ENCODE measurements around the gene RIMBP2.

The RIMBP2 gene

DNA sequence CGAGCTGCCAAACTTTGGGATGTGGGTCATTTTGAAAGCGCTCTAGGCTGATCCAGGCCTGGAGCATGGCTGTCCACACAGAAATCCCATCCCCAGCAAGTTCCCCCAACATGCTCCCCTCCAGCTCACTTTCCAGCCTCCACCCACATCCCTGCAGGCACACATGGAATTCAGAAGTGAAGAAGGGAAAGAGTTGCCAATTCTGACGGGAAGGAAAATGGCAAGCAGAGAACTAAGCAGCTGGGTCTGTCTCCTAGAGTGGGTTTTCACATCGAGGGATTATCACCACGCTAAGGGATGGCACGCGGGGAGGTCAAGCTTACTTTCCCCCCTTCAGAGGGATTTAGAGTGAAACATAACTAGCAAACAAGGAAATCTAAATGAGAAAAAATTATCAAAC is 142.3 kb downstream of the RIMBP2 start:
- DNase-seq (ENCODE audit: low read depth in 1 of 2, low spot score in 1 of 2): no peak
- Histone ChIP-seq H3K27ac (replicated peaks) (no peak overlapping the region), H3K27me3 (ENCODE audit: insufficient read depth, poor library complexity, severe bottlenecking) (no peaks in the 10 kb centered on the region), H3K4me3 (replicated peaks; ENCODE audit: insufficient read depth, low read length) (no peak overlapping the region)
- TF ChIP-seq GABPA (IDR thresholded peaks at IDR 0.05; ENCODE audit: low read depth) (no peak), SPI1 (IDR thresholded peaks at IDR 0.05; ENCODE audit: borderline replicate concordance, low read depth) (no peak), POLR2AphosphoS5 (IDR thresholded peaks at IDR 0.05; ENCODE audit: low read depth) (no peak), CTCF (IDR thresholded peaks at IDR 0.05; ENCODE audit: insufficient read depth, low read length) (no peak)
- TF ChIP-seq, protein P1, sequence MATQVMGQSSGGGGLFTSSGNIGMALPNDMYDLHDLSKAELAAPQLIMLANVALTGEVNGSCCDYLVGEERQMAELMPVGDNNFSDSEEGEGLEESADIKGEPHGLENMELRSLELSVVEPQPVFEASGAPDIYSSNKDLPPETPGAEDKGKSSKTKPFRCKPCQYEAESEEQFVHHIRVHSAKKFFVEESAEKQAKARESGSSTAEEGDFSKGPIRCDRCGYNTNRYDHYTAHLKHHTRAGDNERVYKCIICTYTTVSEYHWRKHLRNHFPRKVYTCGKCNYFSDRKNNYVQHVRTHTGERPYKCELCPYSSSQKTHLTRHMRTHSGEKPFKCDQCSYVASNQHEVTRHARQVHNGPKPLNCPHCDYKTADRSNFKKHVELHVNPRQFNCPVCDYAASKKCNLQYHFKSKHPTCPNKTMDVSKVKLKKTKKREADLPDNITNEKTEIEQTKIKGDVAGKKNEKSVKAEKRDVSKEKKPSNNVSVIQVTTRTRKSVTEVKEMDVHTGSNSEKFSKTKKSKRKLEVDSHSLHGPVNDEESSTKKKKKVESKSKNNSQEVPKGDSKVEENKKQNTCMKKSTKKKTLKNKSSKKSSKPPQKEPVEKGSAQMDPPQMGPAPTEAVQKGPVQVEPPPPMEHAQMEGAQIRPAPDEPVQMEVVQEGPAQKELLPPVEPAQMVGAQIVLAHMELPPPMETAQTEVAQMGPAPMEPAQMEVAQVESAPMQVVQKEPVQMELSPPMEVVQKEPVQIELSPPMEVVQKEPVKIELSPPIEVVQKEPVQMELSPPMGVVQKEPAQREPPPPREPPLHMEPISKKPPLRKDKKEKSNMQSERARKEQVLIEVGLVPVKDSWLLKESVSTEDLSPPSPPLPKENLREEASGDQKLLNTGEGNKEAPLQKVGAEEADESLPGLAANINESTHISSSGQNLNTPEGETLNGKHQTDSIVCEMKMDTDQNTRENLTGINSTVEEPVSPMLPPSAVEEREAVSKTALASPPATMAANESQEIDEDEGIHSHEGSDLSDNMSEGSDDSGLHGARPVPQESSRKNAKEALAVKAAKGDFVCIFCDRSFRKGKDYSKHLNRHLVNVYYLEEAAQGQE (IDR thresholded peaks at IDR 0.05; ENCODE audit: insufficient replicate concordance, low read depth): no peak

- DNase-seq (ENCODE audit: low read depth in 1 of 2, low spot score in 1 of 2): no peak
- no peak overlapping the region for H3K27ac ChIP-seq (replicated peaks)
- no peak overlapping the region for H3K4me3 ChIP-seq (replicated peaks; ENCODE audit: insufficient read depth, low read length)
- TF ChIP-seq, protein P1 (IDR thresholded peaks at IDR 0.05; ENCODE audit: insufficient replicate concordance, low read depth): no peak
- TF ChIP-seq GABPA (IDR thresholded peaks at IDR 0.05; ENCODE audit: low read depth): no peak
- no peak for TF ChIP-seq SPI1 (IDR thresholded peaks at IDR 0.05; ENCODE audit: borderline replicate concordance, low read depth)
- no peak for TF ChIP-seq POLR2AphosphoS5 (IDR thresholded peaks at IDR 0.05; ENCODE audit: low read depth)
- no peak for TF ChIP-seq CTCF (IDR thresholded peaks at IDR 0.05; ENCODE audit: insufficient read depth, low read length)
- no peaks in the 10 kb centered on the region for H3K27me3 ChIP-seq (ENCODE audit: insufficient read depth, poor library complexity, severe bottlenecking)
These were observed 142.9 kb downstream of the RIMBP2 start for GRCh38 chr12:130573235-130573634.

DNA sequence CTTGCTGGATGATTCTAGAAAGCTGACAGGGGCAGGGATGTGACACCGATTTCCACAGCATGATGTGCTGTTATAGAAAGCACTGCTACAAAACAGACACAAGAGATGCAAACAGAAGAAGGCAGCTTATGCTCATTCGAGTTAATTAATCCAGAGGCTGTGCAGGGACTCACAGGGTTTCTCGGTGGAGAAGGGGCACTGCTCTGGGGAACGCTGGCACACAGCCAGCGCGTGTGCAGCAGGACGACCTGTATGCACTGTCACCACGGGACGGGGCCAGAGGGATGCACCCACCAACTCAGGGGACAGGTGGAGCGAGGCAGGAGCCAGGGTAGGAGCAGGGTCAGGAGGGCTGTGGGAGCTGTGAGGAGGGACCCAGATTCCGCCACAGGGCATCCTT is 143.5 kb downstream of the RIMBP2 start:
- TF ChIP-seq CTCF (IDR thresholded peaks at IDR 0.05; ENCODE audit: insufficient read depth, low read length) (no peak), SPI1 (IDR thresholded peaks at IDR 0.05; ENCODE audit: borderline replicate concordance, low read depth) (no peak)
- TF ChIP-seq, protein P1 (IDR thresholded peaks at IDR 0.05; ENCODE audit: insufficient replicate concordance, low read depth): no peak
- Histone ChIP-seq H3K27me3 (ENCODE audit: insufficient read depth, poor library complexity, severe bottlenecking) (no peaks in the 10 kb centered on the region), H3K4me3 (replicated peaks; ENCODE audit: insufficient read depth, low read length) (no peak overlapping the region), H3K27ac (replicated peaks) (no peak overlapping the region)
- DNase-seq (ENCODE audit: low read depth in 1 of 2, low spot score in 1 of 2): no peak

Measured in HL-60 (cell line).